HEK293 (cell line): ENCODE data around the gene CACTIN.
A peak's percentile ranks its signal among the peaks of the same experiment; 100 is the strongest.
"Not testable (repeated sequence)": the region's sequence is repeated elsewhere in the genome, so short reads cannot be mapped to it uniquely, and the experiment has no call there.

Experiments used
- CTCF ChIA-PET: fragments of 350-600 bp; formaldehyde crosslinking; extraction: SDS; loops from one replicate; lab custom pipeline; 2021; ENCODE audit warnings: antibody characterized with exemption; lab: Yijun Ruan, JAX
- POLR2A ChIA-PET: fragments of 300-600 bp; formaldehyde crosslinking; extraction: SDS; loops from one replicate; lab custom pipeline; 2020; ENCODE audit warnings: antibody characterized with exemption, inconsistent platforms; lab: Yijun Ruan, JAX
- H3K27ac ChIP-seq: fragments of 200-500 bp; sonication (Bioruptor generic); 2 replicates; pipeline ENCODE4 v1.5.1; 2014; ENCODE audit warnings: low read depth, low read length, control low read depth, inconsistent platforms; ENCODE audit errors: extremely low read depth
- H3K36me3 ChIP-seq, 2 experiments: fragments of 200-500 bp in 1 of 2; sonication (Bioruptor generic) in 1 of 2; 1 replicate in 1 of 2; 2 replicates in 1 of 2; pipeline ENCODE4 v1.5.1; 2014 to 2017; ENCODE audit warnings: inconsistent platforms in 2 of 2, low read length in 2 of 2; ENCODE audit not compliant: control insufficient read depth in 2 of 2, insufficient read depth in 1 of 2
- H3K4me1 ChIP-seq: fragments of 200-500 bp; sonication (Bioruptor generic); 2 replicates; pipeline ENCODE4 v1.5.1; 2014; ENCODE audit warnings: mild to moderate bottlenecking, low read length, inconsistent platforms; ENCODE audit not compliant: control insufficient read depth, insufficient read depth
- H3K4me3 ChIP-seq: 2 replicates; pipeline ENCODE4 v1.5.1; 2011; ENCODE audit warnings: low read depth, mild to moderate bottlenecking, control low read depth, low read length, moderate library complexity
- H3K9me3 ChIP-seq: fragments of 200-500 bp; sonication (Bioruptor generic); 2 replicates; pipeline ENCODE4 v1.5.1; 2014; ENCODE audit warnings: low read depth, low read length, inconsistent platforms; ENCODE audit not compliant: control insufficient read depth, insufficient read depth
- AEBP2 ChIP-seq: fragments of 450-650 bp; formaldehyde crosslinking; IDR thresholded peaks from 2 replicates; pipeline ENCODE4 v1.5.1; 2016; ENCODE audit warnings: missing biosample characterization, missing genetic modification characterization, borderline replicate concordance
- GLIS1 ChIP-seq: fragments of 450-650 bp; formaldehyde crosslinking; IDR thresholded peaks from 2 replicates; pipeline ENCODE4 v1.5.1; 2016; ENCODE audit warnings: missing biosample characterization, missing genetic modification characterization
- HOXC10 ChIP-seq: sonication (generic); formaldehyde crosslinking; IDR thresholded peaks from 2 replicates; pipeline ENCODE4 v1.8.1; 2023; ENCODE audit warnings: mild to moderate bottlenecking, missing genetic modification reagents
- KLF10 ChIP-seq: fragments of 450-650 bp; IDR thresholded peaks from 2 replicates; pipeline ENCODE4 v1.5.1; 2018; ENCODE audit warnings: missing biosample characterization, mild to moderate bottlenecking, missing genetic modification characterization
- KLF17 ChIP-seq: fragments of 450-650 bp; formaldehyde crosslinking; IDR thresholded peaks from 2 replicates; pipeline ENCODE4 v1.5.1; 2016; ENCODE audit warnings: missing biosample characterization, missing genetic modification characterization
- SCRT1 ChIP-seq: fragments of 450-650 bp; formaldehyde crosslinking; IDR thresholded peaks from 2 replicates; pipeline ENCODE4 v1.5.1; 2016; ENCODE audit warnings: missing biosample characterization, missing genetic modification characterization, borderline replicate concordance
- SCRT2 ChIP-seq: fragments of 450-650 bp; formaldehyde crosslinking; IDR thresholded peaks from 2 replicates; pipeline ENCODE4 v1.5.1; 2016; ENCODE audit warnings: missing biosample characterization, missing genetic modification characterization
- ZBTB44 ChIP-seq: fragments of 450-650 bp; IDR thresholded peaks from 2 replicates; pipeline ENCODE4 v1.5.1; 2018; ENCODE audit warnings: missing biosample characterization, mild to moderate bottlenecking, missing genetic modification characterization
- ZIC2 ChIP-seq: fragments of 450-650 bp; formaldehyde crosslinking; IDR thresholded peaks from 2 replicates; pipeline ENCODE4 v1.5.1; 2016; ENCODE audit warnings: missing biosample characterization, missing genetic modification characterization
- ZNF121 ChIP-seq: fragments of 450-650 bp; formaldehyde crosslinking; IDR thresholded peaks from 2 replicates; pipeline ENCODE4 v1.5.1; 2016; ENCODE audit warnings: missing biosample characterization, missing genetic modification characterization
- ZNF138 ChIP-seq: fragments of 450-650 bp; formaldehyde crosslinking; IDR thresholded peaks from 2 replicates; pipeline ENCODE4 v1.5.1; 2016; ENCODE audit warnings: missing biosample characterization, missing genetic modification characterization, borderline replicate concordance
- ZNF174 ChIP-seq: fragments of 450-650 bp; formaldehyde crosslinking; IDR thresholded peaks from 2 replicates; pipeline ENCODE4 v1.5.0; 2017; ENCODE audit warnings: missing biosample characterization, mild to moderate bottlenecking, missing genetic modification characterization
- ZNF18 ChIP-seq: fragments of 450-650 bp; formaldehyde crosslinking; IDR thresholded peaks from 2 replicates; pipeline ENCODE4 v1.5.1; 2016; ENCODE audit warnings: missing biosample characterization, missing genetic modification characterization
- ZNF19 ChIP-seq: fragments of 450-650 bp; formaldehyde crosslinking; IDR thresholded peaks from 2 replicates; pipeline ENCODE4; 2016; ENCODE audit warnings: missing biosample characterization, missing genetic modification characterization, low read depth
- ZNF24 ChIP-seq: fragments of 450-650 bp; formaldehyde crosslinking; IDR thresholded peaks from 2 replicates; pipeline ENCODE4 v1.5.1; 2016; ENCODE audit warnings: missing biosample characterization, missing genetic modification characterization
- ZNF404 ChIP-seq: fragments of 450-650 bp; formaldehyde crosslinking; IDR thresholded peaks from 2 replicates; pipeline ENCODE4 v1.5.1; 2017; ENCODE audit warnings: missing biosample characterization, missing genetic modification characterization
- ZNF426 ChIP-seq: fragments of 450-650 bp; formaldehyde crosslinking; IDR thresholded peaks from 2 replicates; pipeline ENCODE4 v1.5.1; 2017; ENCODE audit warnings: missing biosample characterization, missing genetic modification characterization, mild to moderate bottlenecking, inconsistent platforms, moderate library complexity
- ZNF639 ChIP-seq: fragments of 450-650 bp; formaldehyde crosslinking; IDR thresholded peaks from 2 replicates; pipeline ENCODE4 v1.5.1; 2016; ENCODE audit warnings: missing biosample characterization, missing genetic modification characterization
- ZNF837 ChIP-seq: fragments of 450-650 bp; formaldehyde crosslinking; IDR thresholded peaks from 2 replicates; pipeline ENCODE4 v1.5.1; 2016; ENCODE audit warnings: missing biosample characterization, missing genetic modification characterization

CACTIN gene

GRCh38 chr19:3648037-3648905 is 21.7 kb upstream of the CACTIN start:
- TF ChIP-seq SCRT1 (tag by site-specific recombination): peak; percentile 100
- TF ChIP-seq ZNF404 (tag by site-specific recombination): no peak
- TF ChIP-seq ZNF24 (tag by site-specific recombination): no peak
- TF ChIP-seq ZNF121: peak; percentile 91
- no peak for TF ChIP-seq ZNF138 (tag by site-specific recombination)
- TF ChIP-seq ZNF639 (tag by site-specific recombination): no peak
- TF ChIP-seq KLF17 (tag by site-specific recombination): no peak
- TF ChIP-seq ZNF837: no peak
- no peak for TF ChIP-seq AEBP2 (tag by site-specific recombination)
- no peak for TF ChIP-seq KLF10
- no peak for TF ChIP-seq ZNF174 (tag by site-specific recombination)
- no peak for TF ChIP-seq ZNF18 (tag by site-specific recombination)
- no peak for TF ChIP-seq ZNF19 (tag by site-specific recombination)
- no peak for TF ChIP-seq HOXC10 (CRISPR knock-in tag)
- TF ChIP-seq ZBTB44 (tag by site-specific recombination): no peak
- no peak for TF ChIP-seq GLIS1 (tag by site-specific recombination)
- TF ChIP-seq ZNF426: no peak
- peak; percentile 97 for TF ChIP-seq SCRT2
- H3K9me3 ChIP-seq: no peaks in the 10 kb centered on the region
- POLR2A ChIA-PET: interaction anchor here (0.6 kb wide), 1 partner anchor 130 kb away, joined by 6 read pairs; no protein-coding TSS in a partner anchor
- CTCF ChIA-PET: no interaction called here
- H3K4me1 ChIP-seq: no peaks in the 10 kb centered on the region
- peaks cover 0 to 40% of the 10 kb centered on the region in 2 experiments; a peak in 1 of 3 replicates for H3K36me3 ChIP-seq
- no peak overlapping the region for H3K4me3 ChIP-seq
- no peak overlapping the region for H3K27ac ChIP-seq

GRCh38 chr19:3647102-3647501 is 20.5 kb upstream of the CACTIN start:
- peak; percentile 20; the same call in 1 of the 2 replicates for TF ChIP-seq ZIC2 (tag by site-specific recombination)
- CTCF ChIA-PET, POLR2A ChIA-PET: not testable (repeated sequence)

More at GRCh38 chr19:3647102-3647501, 20.5 kb upstream of the CACTIN start:
- not testable (repeated sequence) for H3K9me3 ChIP-seq, H3K27ac ChIP-seq, H3K4me3 ChIP-seq, H3K4me1 ChIP-seq
- peaks cover 0 to 34% of the 10 kb centered on the region in 2 experiments; a peak in 1 of 3 replicates for H3K36me3 ChIP-seq
